ENCODE results near the gene ONECUT3.

The ONECUT3 gene

DNA sequence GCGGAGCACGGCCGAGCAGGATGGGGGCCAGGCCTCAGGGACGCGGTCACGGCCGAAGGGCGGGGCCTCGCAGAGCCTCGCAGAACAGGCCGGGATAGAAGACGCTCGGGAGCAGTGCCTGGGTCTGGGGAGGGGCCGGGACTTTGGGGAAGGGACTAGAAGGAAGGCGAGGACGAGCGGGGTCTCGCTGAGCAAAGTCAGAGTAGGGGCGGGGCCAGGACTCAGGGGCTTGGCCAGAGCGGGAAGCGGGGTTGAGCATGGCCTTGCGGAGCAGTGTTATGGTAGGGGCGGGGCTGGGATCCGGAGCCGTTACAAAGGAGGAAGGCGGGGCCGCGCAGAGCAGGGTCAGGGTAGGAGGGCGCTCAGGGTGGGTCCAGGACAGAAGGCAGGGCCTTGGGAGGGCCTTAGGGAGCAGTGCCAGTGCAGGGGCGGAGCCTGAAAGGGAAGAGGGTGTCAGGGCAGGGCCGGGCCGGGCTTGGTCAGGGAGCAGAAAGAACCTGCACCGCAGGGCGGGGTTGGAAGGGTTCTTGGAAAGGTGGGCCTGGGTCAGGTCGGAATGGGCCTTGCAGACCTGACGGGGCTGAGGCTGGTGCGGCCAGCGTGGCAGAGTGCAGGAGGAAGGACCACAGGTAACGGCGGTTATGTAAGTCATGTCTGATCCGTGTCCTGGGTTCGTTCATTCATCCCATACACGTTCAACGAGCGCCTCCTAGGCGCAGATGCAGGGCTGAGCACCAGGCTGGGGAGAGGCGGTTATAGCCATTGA is 59.3 kb downstream of the ONECUT3 start (continued):
- TF ChIP-seq, protein P1, sequence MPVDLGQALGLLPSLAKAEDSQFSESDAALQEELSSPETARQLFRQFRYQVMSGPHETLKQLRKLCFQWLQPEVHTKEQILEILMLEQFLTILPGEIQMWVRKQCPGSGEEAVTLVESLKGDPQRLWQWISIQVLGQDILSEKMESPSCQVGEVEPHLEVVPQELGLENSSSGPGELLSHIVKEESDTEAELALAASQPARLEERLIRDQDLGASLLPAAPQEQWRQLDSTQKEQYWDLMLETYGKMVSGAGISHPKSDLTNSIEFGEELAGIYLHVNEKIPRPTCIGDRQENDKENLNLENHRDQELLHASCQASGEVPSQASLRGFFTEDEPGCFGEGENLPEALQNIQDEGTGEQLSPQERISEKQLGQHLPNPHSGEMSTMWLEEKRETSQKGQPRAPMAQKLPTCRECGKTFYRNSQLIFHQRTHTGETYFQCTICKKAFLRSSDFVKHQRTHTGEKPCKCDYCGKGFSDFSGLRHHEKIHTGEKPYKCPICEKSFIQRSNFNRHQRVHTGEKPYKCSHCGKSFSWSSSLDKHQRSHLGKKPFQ (tag by site-specific recombination; IDR thresholded peaks at IDR 0.05) = no peak
- TF ChIP-seq ZEB2 (tag by site-specific recombination; IDR thresholded peaks at IDR 0.05) = peak; percentile 93
- peak; percentile 31; the same call in 1 of the 2 replicates for TF ChIP-seq IKZF3 (tag by site-specific recombination; IDR thresholded peaks at IDR 0.05)
- TF ChIP-seq ZSCAN23 (tag by site-specific recombination; IDR thresholded peaks at IDR 0.05) = no peak
- no peak for TF ChIP-seq ZNF350 (tag by site-specific recombination; IDR thresholded peaks at IDR 0.05)
- TF ChIP-seq, protein P2, sequence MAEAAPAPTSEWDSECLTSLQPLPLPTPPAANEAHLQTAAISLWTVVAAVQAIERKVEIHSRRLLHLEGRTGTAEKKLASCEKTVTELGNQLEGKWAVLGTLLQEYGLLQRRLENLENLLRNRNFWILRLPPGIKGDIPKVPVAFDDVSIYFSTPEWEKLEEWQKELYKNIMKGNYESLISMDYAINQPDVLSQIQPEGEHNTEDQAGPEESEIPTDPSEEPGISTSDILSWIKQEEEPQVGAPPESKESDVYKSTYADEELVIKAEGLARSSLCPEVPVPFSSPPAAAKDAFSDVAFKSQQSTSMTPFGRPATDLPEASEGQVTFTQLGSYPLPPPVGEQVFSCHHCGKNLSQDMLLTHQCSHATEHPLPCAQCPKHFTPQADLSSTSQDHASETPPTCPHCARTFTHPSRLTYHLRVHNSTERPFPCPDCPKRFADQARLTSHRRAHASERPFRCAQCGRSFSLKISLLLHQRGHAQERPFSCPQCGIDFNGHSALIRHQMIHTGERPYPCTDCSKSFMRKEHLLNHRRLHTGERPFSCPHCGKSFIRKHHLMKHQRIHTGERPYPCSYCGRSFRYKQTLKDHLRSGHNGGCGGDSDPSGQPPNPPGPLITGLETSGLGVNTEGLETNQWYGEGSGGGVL (tag by site-specific recombination; IDR thresholded peaks at IDR 0.05) = no peak
- TF ChIP-seq ZBTB17 (tag by site-specific recombination; IDR thresholded peaks at IDR 0.05) = peak; percentile 78
- peak; percentile 93 for TF ChIP-seq ZBTB48 (tag by site-specific recombination; IDR thresholded peaks at IDR 0.05)
- TF ChIP-seq ZNF366 (tag by site-specific recombination; conservative IDR thresholded peaks at IDR 0.05) = no peak
- TF ChIP-seq ZNF768 (tag by site-specific recombination; IDR thresholded peaks at IDR 0.05) = no peak
- peak; percentile 25; the same call in 1 of the 2 replicates for TF ChIP-seq ZNF391 (tag by site-specific recombination; IDR thresholded peaks at IDR 0.05; ENCODE audit: borderline replicate concordance, low read depth)
- TF ChIP-seq, protein P3, sequence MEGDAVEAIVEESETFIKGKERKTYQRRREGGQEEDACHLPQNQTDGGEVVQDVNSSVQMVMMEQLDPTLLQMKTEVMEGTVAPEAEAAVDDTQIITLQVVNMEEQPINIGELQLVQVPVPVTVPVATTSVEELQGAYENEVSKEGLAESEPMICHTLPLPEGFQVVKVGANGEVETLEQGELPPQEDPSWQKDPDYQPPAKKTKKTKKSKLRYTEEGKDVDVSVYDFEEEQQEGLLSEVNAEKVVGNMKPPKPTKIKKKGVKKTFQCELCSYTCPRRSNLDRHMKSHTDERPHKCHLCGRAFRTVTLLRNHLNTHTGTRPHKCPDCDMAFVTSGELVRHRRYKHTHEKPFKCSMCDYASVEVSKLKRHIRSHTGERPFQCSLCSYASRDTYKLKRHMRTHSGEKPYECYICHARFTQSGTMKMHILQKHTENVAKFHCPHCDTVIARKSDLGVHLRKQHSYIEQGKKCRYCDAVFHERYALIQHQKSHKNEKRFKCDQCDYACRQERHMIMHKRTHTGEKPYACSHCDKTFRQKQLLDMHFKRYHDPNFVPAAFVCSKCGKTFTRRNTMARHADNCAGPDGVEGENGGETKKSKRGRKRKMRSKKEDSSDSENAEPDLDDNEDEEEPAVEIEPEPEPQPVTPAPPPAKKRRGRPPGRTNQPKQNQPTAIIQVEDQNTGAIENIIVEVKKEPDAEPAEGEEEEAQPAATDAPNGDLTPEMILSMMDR (tag by site-specific recombination; IDR thresholded peaks at IDR 0.05) = peak; percentile 91
- no peak; the same call in 1 of the 2 replicates for TF ChIP-seq ZFHX2 (tag by site-specific recombination; conservative IDR thresholded peaks at IDR 0.05)
- TF ChIP-seq ZNF677 (tag by site-specific recombination; IDR thresholded peaks at IDR 0.05) = no peak
- TF ChIP-seq ZNF624 (tag by site-specific recombination; IDR thresholded peaks at IDR 0.05) = no peak
- no peak for TF ChIP-seq MYNN (tag by site-specific recombination; IDR thresholded peaks at IDR 0.05; ENCODE audit: borderline replicate concordance)
- no peak for TF ChIP-seq ZNF239 (tag by site-specific recombination; IDR thresholded peaks at IDR 0.05)
- no peak for TF ChIP-seq ZNF248 (tag by site-specific recombination; IDR thresholded peaks at IDR 0.05)
- peak; percentile 97 for TF ChIP-seq SP3 (tag by site-specific recombination; IDR thresholded peaks at IDR 0.05)
- TF ChIP-seq ZNF571 (tag by site-specific recombination; IDR thresholded peaks at IDR 0.05) = no peak
- no peak for TF ChIP-seq EGR2 (tag by site-specific recombination; IDR thresholded peaks at IDR 0.05; ENCODE audit: low read depth)

Data from HEK293 (cell line).